Endothelial cell of hepatic sinusoid (primary cell): ENCODE data around the gene RAD51B.

ENCODE experiments used
- in situ Hi-C: cut with HindIII; loops from 2 replicates; pipeline ENCODE4 v1.10.0; 2017; ENCODE audit warnings: low sequenced_read_pairs

Gene RAD51B

GRCh38 chr14:68628605-68629310 is 809.2 kb downstream of the RAD51B start:
- in situ Hi-C loops, result no loop called here

GRCh38 chr14:68630081-68630571 is 810.5 kb downstream of the RAD51B start:
- in situ Hi-C loops, result no loop called here

- in situ Hi-C loops, result no loop called here
These were observed 811.2 kb downstream of the RAD51B start for GRCh38 chr14:68630611-68631393.

GRCh38 chr14:68631394-68632053 is 811.9 kb downstream of the RAD51B start:
- in situ Hi-C loops, result no loop called here

- in situ Hi-C loops, result no loop called here
These were observed 812.7 kb downstream of the RAD51B start for GRCh38 chr14:68632054-68632895.

- in situ Hi-C loops, result no loop called here
These were observed 813.8 kb downstream of the RAD51B start for GRCh38 chr14:68633131-68633991.

- in situ Hi-C loops, result no loop called here
These were observed 814.8 kb downstream of the RAD51B start for GRCh38 chr14:68634332-68634731.

GRCh38 chr14:68634874-68635595 is 815.5 kb downstream of the RAD51B start:
- in situ Hi-C loops, result no loop called here

GRCh38 chr14:68636597-68636996 is 817.0 kb downstream of the RAD51B start:
- in situ Hi-C loops, result no loop called here

- in situ Hi-C loops, result no loop called here
These were observed 817.8 kb downstream of the RAD51B start for GRCh38 chr14:68637106-68638021.

- in situ Hi-C loops, result no loop called here
These were observed 818.8 kb downstream of the RAD51B start for GRCh38 chr14:68638141-68638999.

- in situ Hi-C loops, result no loop called here
These were observed 819.6 kb downstream of the RAD51B start for GRCh38 chr14:68639000-68639757.

- in situ Hi-C loops, result no loop called here
These were observed 820.4 kb downstream of the RAD51B start for GRCh38 chr14:68639758-68640574.

GRCh38 chr14:68643673-68644072 is 824.1 kb downstream of the RAD51B start:
- in situ Hi-C loops, result no loop called here

- in situ Hi-C loops, result no loop called here
These were observed 824.5 kb downstream of the RAD51B start for GRCh38 chr14:68644101-68644500.

GRCh38 chr14:68645371-68645770 is 825.8 kb downstream of the RAD51B start:
- in situ Hi-C loops, result no loop called here
